ENCODE results near the gene ACADM.
"Not testable (repeated sequence)": the region's sequence is repeated elsewhere in the genome, so short reads cannot be mapped to it uniquely, and the experiment has no call there.

ACADM gene

GRCh38 chr1:75733661-75734060 lies 9.2 kb downstream of the ACADM start:
- DNase-seq (ENCODE audit: low read depth in 2 of 2, low spot score in 1 of 2): no peak

DNA sequence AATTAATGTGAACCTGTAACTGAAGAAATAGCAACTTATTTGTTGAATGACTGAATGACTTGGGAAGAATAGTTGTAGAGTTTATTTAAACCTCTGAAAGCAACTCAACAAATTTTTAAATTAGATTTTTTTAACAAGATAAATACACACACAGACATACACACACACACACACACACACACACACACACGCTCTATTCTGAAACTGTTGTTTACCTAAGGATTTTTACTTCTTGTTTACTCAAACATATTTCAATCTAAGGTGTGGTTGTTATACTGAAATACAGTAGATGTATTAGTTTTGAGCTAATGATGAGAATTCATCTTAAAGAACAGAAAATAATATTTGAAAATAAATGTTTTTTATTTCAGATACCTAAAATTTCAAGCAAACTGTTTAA lies 11.5 kb downstream of the ACADM start:
- DNase-seq (ENCODE audit: low read depth in 2 of 2, low spot score in 1 of 2): no peak

DNA sequence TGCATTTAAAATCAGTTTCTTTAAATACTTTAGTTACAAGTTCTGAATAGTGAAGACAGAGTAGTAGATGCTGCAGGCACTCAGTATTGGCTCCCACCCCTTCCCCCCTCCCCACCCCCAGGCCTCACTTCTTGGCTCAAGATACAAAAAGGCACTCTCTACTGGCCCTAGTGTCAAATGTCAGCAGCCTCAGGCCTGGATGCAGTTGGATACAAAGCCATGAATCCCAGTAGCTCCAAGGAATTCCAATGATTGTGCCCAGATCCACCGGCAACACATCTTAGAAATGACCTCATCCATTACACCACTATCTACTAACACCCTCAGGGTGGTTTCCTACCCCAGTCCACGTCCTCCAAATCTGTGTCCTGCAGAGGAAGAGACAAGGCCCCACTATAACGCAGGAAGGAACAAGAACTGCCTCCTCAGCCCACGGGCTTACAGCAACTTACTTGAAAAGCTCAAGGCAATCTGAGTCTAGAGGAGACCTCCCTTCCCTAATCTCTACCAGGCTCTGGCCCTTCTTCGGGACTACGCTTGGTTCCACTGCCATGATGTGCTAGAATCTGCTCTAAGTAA lies 17.6 kb downstream of the ACADM start:
- DNase-seq (ENCODE audit: low read depth in 2 of 2, low spot score in 1 of 2): no peak

DNA sequence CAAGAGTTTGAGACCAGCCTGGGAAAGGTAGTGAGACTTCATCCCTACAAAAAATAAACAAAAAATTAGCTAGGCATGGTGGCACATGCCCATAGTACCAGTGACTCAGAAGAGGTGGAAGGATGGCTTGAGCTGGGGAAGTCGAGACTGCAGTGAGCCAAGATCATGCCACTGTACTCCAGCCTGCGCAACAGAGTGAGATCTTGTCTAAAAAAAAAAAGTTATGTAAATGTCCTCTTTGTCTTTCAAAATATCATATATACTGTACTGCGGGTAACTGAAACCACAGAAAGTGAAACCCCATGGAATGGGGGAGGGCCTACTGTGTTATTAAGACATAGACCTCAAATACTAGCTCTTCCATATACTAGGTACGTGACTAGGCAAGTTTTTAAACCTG lies 20.8 kb downstream of the ACADM start:
- no peak for DNase-seq (ENCODE audit: low read depth in 2 of 2, low spot score in 1 of 2)

DNA sequence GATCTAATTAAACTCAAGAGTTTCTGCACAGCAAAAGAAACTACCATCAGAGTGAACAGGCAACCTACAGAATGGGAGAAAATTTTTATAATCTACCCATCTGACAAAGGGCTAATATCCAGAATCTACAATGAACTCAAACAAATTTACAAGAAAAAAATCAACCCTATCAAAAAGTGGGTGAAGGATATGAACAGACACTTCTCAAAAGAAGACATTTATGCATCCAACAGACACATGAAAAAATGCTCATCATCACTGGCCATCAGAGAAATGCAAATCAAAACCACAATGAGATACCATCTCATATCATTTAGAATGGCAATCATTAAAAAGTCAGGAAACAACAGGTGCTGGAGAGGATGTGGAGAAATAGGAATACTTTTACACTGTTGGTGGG lies 32.7 kb downstream of the ACADM start:
- not testable (repeated sequence) for DNase-seq (ENCODE audit: low read depth in 2 of 2, low spot score in 1 of 2)

- DNase-seq (ENCODE audit: low read depth in 2 of 2, low spot score in 1 of 2): not testable (repeated sequence)
Measured at GRCh38 chr1:75758543-75758942, 34.0 kb downstream of the ACADM start.

GRCh38 chr1:75764057-75764655 lies 39.6 kb downstream of the ACADM start:
- DNase-seq (ENCODE audit: low read depth in 2 of 2, low spot score in 1 of 2): no peak

DNA sequence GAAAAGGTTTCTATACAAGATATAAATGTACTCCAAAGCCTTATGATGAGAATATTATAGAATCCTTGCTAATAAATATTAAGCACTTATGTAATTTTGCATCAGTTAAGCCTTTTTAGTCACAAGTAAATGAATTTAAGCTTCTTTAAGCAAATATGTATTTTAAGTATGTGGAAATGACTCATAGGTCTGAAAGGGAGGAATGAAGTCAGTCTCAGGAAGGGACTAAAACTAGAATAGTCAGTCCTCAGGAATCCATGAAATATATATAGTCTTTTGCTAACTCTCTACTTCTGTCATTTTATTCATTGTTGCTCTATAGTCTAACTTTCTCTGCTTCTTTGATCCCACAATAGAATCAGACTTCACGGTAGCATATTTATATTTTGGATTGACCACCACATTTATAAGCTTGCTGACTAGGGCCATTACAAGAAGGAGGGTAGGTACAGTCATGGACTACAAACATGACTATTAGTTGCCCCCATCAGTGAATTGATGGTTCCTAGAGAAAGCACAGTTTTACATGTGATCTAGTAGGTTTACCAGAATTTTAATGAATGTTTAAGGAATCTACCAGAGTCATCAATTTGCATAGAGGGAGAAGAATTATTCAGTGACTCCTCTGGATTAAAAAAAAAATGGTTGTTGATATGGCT lies 41.3 kb downstream of the ACADM start:
- DNase-seq (ENCODE audit: low read depth in 2 of 2, low spot score in 1 of 2): no peak

DNA sequence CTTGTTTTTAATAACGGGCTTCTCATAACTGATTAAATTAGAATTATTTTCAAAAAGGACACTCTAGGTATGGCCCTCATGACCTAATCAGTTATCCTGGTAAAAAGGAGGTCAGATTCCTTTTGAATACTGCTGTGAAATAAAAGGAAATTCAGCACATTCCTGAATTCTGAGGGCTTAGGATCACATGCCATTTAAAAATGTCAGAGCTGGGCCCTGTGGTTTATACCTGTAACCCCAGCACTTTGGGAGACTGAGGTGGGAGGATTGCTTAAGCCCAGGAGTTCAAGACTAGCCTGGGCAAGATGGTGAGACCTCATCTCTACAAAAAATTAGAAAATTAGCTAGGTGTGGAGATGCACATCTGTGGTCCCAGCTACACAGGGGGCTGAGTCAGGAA lies 43.5 kb downstream of the ACADM start:
- no peak for DNase-seq (ENCODE audit: low read depth in 2 of 2, low spot score in 1 of 2)

- no peak for DNase-seq (ENCODE audit: low read depth in 2 of 2, low spot score in 1 of 2)
Measured at GRCh38 chr1:75770761-75771160, 46.3 kb downstream of the ACADM start.

DNA sequence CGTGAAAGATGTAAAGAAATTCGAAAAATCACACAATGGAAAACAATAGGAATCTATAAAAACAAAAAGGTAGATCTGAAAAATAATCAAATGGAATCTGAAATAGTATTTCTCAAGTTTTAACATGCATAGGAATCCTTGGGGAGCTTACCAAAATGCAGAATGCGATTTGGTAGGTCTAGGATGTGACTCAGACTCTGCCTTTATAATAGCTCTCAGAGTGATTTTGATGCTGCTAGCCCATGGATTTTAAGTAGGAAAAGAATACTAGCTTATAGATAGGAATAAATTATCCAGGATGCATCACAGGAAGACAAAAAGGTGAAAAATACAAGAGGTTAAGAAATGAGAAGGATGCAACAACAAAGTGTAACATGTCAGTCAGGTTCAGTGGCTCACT lies 47.5 kb downstream of the ACADM start:
- no peak for DNase-seq (ENCODE audit: low read depth in 2 of 2, low spot score in 1 of 2)

- DNase-seq (ENCODE audit: low read depth in 2 of 2, low spot score in 1 of 2): not testable (repeated sequence)
Measured at GRCh38 chr1:75777812-75778211, 53.3 kb downstream of the ACADM start.

DNA sequence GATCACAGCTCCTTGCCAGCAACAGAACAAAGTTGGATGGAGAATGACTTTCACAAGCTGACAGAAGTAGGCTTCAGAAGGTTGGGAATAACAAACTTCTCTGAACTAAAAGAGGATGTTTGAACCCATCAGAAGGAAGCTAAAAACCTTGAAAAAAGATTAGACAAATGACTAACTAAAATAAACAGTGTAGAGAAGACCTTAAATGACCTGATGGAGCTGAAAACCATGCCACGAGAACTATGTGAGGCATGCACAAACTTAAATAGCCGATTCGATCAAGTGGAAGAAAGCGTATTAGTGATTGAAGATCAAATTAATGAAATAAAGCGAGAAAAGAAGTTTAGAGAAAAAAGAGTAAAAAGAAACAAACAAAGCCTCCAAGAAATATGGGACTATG lies 54.2 kb downstream of the ACADM start:
- not testable (repeated sequence) for DNase-seq (ENCODE audit: low read depth in 2 of 2, low spot score in 1 of 2)

- DNase-seq (ENCODE audit: low read depth in 2 of 2, low spot score in 1 of 2): not testable (repeated sequence)
Measured at GRCh38 chr1:75780183-75780582, 55.7 kb downstream of the ACADM start.

- DNase-seq (ENCODE audit: low read depth in 2 of 2, low spot score in 1 of 2): not testable (repeated sequence)
Measured at GRCh38 chr1:75783920-75784319, 59.4 kb downstream of the ACADM start.

DNA sequence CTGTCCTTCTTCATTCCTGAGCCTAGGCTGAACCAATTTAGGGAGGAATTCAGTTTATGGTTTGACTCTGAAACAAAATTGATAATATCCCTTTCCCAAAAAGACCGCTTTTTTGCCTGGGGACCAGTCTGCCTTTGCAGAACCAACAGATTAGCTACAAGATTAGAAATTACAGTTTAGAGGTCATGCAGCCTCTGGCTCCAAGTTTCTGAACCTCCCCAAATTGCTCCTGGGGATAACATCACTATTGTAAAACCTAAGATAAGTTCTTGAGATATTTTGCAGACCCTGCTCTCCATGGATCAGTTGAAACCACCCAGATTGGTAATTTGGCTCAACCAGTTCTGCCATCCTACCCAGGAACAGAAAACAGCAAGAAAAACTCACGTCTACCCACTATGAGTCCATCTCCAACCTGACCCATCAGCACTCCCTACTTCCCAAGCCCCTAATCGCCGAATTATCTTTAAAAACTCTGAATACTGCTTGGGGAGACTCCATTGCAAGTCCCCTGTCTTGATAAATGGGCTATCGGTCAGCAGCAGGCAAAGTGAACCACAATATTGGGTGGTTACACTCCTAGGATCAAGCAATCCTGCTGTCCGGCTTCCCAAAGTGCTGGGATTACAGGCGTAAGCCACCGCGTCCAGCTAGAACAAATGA lies 60.9 kb downstream of the ACADM start:
- no peak for DNase-seq (ENCODE audit: low read depth in 2 of 2, low spot score in 1 of 2)

DNA sequence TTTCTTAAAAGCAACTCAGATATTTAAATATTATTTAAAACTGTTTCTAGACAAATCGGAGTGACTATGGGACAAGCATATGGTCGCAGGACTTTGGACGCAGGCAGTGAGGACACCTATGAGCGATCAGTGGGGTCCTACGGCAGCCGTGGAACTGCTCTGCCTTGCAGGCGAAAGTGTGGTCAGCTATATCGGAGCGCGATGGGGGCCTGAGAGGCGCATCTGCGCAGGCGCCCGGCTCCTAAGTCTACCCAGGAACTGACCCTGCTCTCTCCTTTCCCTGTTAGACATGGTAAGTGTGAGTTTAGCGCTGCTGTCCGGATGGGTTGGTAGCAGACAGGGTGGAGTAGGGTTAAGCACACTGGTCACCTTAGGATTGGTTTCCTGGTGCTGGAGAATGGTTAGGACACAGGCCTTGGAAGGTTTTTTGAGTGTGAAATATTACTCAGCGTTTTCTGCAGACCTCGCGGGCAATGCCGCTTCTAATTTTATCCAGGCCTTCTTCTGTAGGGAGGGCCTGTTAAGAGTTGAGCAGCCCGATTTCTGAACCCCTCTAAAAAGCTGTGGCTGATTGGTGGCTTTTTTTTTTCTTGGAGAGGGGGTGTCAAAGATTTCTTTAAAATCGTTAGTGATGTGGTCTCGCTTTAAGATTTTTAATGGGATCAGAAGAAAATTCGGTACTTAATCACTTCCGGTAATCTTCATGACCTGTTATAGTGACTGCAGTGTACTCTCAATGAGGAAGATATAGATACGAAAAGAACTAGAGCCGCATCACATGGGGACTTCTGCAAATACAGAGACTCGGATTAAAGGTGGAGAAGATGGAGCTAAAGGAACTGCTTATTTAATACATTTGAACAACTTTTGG lies 61.7 kb downstream of the ACADM start, which contains the start of gene RABGGTB:
Gene RABGGTB (plus strand): TSS at position 274 of the 871 bp plus-strand sequence. CDS start 16 bp downstream, at position 290.
- peak; percentile 78 to 87 for DNase-seq (ENCODE audit: low read depth in 2 of 2, low spot score in 1 of 2)

- no peak for DNase-seq (ENCODE audit: low read depth in 2 of 2, low spot score in 1 of 2)
Measured at GRCh38 chr1:75786901-75787493, 62.5 kb downstream of the ACADM start.

GRCh38 chr1:75787524-75787923 lies 63.0 kb downstream of the ACADM start:
- no peak for DNase-seq (ENCODE audit: low read depth in 2 of 2, low spot score in 1 of 2)

GRCh38 chr1:75789988-75790387 lies 65.5 kb downstream of the ACADM start:
- no peak for DNase-seq (ENCODE audit: low read depth in 2 of 2, low spot score in 1 of 2)

- no peak for DNase-seq (ENCODE audit: low read depth in 2 of 2, low spot score in 1 of 2)
Measured at GRCh38 chr1:75791022-75791421, 66.5 kb downstream of the ACADM start.

All from stimulated activated CD8-positive, alpha-beta memory T cell treated with anti-CD3 and anti-CD28 coated beads, Interleukin-4, amount 100 ng/mL, for 1 hour (primary cell).